Measurements from ENCODE around the gene ONECUT3. TPM values are rescaled to one million over a fixed set of nuclear protein-coding genes. Genes with fewer than 3 reads are reported as not detected.

Gene ONECUT3
- total RNA-seq, 3 donors from 2014 or later, result not detected

DNA sequence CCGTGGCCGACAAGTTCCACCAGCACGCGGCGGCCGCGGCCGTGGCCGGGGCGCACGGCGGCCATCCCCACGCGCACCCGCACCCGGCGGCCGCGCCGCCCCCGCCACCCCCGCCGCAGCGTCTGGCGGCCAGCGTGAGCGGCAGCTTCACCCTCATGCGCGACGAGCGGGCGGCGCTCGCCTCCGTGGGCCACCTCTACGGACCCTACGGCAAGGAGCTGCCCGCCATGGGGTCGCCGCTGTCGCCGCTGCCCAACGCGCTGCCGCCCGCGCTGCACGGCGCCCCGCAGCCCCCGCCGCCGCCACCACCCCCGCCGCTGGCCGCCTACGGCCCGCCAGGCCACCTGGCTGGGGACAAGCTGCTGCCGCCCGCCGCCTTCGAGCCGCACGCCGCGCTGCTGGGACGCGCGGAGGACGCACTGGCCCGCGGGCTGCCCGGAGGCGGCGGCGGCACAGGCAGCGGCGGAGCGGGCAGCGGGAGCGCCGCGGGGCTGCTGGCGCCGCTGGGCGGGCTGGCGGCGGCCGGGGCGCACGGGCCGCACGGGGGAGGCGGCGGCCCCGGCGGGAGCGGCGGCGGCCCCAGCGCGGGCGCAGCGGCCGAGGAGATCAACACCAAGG lies 821 bp downstream of the ONECUT3 start:
- Histone ChIP-seq H3K36me3 (no peaks in the 10 kb centered on the region), H3K27me3 (peaks cover 30 to 88% of the 10 kb centered on the region in 2 donors), H3K27ac (no peak overlapping the region), H3K9me3 (no peaks in the 10 kb centered on the region), H3K4me1 (peaks cover under 1 to 16% of the 10 kb centered on the region in 2 donors), H3K4me3 (no peak overlapping the region)
- no peak for TF ChIP-seq POLR2A (IDR thresholded peaks at IDR 0.05)
- DNase-seq (ENCODE audit: low spot score in 2 of 2), result no peak
- intact Hi-C loops (cut with DNase I; ENCODE audit: low total_unique reads), result loop anchor here (10.0 kb wide), 1 partner anchor 79 kb away; no protein-coding TSS in a partner anchor

DNA sequence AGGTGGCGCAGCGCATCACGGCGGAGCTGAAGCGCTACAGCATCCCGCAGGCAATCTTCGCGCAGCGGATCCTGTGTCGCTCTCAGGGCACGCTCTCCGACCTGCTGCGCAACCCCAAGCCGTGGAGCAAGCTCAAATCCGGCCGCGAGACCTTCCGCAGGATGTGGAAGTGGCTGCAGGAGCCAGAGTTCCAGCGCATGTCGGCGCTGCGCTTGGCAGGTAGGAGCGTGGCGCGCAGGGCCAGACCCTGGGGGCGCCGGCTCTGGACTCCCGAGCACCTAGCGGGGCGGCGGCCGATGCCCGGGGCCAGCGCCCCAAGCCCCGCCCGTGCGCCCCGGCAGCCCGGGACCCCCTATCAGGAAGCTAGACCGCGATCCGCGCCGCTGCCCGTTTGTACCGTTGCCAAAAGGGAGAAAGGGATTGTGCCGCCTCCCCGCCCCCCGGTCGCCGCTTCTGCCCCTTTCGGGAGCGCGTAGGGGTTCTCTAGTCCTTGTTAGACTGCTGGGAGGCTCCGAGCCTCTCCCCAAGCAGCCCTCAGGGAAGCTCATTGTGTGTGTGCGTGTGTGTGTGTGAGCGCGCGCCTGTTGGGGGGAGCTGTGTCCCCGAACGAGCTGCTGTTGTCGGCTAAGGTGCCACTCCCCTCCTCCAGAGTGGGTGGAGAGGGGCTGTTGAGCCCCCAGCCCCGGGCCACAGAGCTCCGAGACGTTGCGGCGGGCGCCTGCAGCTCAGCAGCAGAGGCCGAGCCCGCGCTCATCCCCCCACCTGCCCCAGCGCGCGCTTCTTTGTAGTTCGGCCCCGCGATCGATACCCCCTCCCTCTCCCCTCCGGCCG lies 1.5 kb downstream of the ONECUT3 start:
- intact Hi-C loops (cut with DNase I; ENCODE audit: low total_unique reads), result loop anchor here (10.0 kb wide), 1 partner anchor 80 kb away; no protein-coding TSS in a partner anchor
- peaks cover 23 to 88% of the 10 kb centered on the region in 2 donors for H3K27me3 ChIP-seq
- no peak overlapping the region for H3K27ac ChIP-seq
- no peaks in the 10 kb centered on the region for H3K9me3 ChIP-seq
- no peaks in the 10 kb centered on the region for H3K36me3 ChIP-seq
- TF ChIP-seq POLR2A (IDR thresholded peaks at IDR 0.05), result no peak
- TF ChIP-seq, protein P1, sequence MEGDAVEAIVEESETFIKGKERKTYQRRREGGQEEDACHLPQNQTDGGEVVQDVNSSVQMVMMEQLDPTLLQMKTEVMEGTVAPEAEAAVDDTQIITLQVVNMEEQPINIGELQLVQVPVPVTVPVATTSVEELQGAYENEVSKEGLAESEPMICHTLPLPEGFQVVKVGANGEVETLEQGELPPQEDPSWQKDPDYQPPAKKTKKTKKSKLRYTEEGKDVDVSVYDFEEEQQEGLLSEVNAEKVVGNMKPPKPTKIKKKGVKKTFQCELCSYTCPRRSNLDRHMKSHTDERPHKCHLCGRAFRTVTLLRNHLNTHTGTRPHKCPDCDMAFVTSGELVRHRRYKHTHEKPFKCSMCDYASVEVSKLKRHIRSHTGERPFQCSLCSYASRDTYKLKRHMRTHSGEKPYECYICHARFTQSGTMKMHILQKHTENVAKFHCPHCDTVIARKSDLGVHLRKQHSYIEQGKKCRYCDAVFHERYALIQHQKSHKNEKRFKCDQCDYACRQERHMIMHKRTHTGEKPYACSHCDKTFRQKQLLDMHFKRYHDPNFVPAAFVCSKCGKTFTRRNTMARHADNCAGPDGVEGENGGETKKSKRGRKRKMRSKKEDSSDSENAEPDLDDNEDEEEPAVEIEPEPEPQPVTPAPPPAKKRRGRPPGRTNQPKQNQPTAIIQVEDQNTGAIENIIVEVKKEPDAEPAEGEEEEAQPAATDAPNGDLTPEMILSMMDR (IDR thresholded peaks at IDR 0.05), result no peak
- no peak for TF ChIP-seq POLR2AphosphoS5 (IDR thresholded peaks at IDR 0.05)
- DNase-seq (ENCODE audit: low spot score in 2 of 2), result no peak
- no peak overlapping the region for H3K4me3 ChIP-seq
- peaks cover 0 to 10% of the 10 kb centered on the region in 2 donors for H3K4me1 ChIP-seq

DNA sequence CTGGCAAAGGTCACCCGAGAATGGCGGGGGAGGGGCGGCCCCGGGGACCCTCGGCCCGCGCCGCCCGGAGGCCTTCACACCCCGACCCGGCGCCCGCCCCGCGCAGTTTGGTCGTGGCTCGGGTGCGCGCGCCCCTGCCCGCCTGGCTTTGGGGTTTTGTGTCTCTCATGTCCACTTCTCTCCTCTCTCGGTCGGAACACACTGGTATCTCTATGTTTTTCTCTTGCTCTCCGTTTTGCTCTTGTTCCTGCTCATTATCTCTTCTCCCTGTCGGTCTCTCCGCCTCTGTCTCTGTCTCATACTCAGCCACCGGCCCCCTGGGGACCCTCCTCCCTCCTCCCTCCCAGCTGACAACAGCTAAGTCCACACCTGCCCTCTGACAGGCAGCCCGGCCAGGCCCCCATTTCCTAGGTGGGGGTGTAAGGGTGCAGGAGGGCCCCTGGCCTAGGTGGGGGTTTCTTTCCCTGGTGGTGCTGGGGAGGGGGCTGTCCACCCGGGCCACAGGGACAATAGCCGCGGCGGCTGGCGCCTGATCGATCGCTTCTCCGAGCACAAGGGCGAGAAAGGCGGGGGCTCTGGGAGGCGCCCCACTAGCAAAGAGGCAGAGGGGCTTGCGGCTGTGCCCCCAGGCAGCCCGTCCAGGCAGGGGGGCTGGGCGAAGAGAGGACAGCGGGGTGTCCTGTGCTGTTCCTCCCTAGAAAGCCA lies 2.3 kb downstream of the ONECUT3 start:
- Histone ChIP-seq H3K27ac (no peak overlapping the region), H3K4me1 (peaks cover 0 to 5% of the 10 kb centered on the region in 2 donors), H3K36me3 (no peaks in the 10 kb centered on the region), H3K9me3 (no peaks in the 10 kb centered on the region), H3K4me3 (no peak overlapping the region), H3K27me3 (peaks cover 17 to 88% of the 10 kb centered on the region in 2 donors)
- no peak for DNase-seq (ENCODE audit: low spot score in 2 of 2)
- TF ChIP-seq, protein P1 (IDR thresholded peaks at IDR 0.05), result no peak
- TF ChIP-seq POLR2AphosphoS5 (IDR thresholded peaks at IDR 0.05) (no peak), POLR2A (IDR thresholded peaks at IDR 0.05) (no peak)
- intact Hi-C loops (cut with DNase I; ENCODE audit: low total_unique reads), result loop anchor here (10.0 kb wide), 1 partner anchor 81 kb away; no protein-coding TSS in a partner anchor

DNA sequence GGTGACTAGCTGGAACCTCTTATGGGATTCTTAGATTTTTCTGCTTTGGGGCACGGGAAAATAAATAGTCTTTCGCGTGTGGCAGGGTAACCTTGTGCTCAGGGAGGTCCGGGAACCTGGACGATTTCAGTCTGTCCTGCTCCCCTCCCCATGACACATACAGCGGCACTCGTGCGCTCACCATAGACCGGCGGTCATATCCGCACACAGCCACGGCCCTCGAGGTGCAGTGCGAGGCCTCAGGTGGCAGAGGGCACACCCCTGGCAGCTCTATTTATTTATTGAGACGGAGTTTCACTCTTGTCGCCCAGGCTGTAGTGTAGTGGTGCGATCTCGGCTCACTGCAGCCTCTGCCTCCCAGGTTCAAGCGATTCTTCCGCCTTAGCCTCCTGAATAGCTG lies 3.0 kb downstream of the ONECUT3 start:
- TF ChIP-seq, protein P1 (IDR thresholded peaks at IDR 0.05), result no peak
- no peak for TF ChIP-seq POLR2A (IDR thresholded peaks at IDR 0.05)
- no peak for TF ChIP-seq POLR2AphosphoS5 (IDR thresholded peaks at IDR 0.05)
- Histone ChIP-seq H3K4me3 (no peak overlapping the region), H3K27ac (no peak overlapping the region), H3K36me3 (no peaks in the 10 kb centered on the region), H3K4me1 (peaks cover 0 to 5% of the 10 kb centered on the region in 2 donors), H3K27me3 (peaks cover 17 to 87% of the 10 kb centered on the region in 2 donors), H3K9me3 (no peaks in the 10 kb centered on the region)
- no peak for DNase-seq (ENCODE audit: low spot score in 2 of 2)
- intact Hi-C loops (cut with DNase I; ENCODE audit: low total_unique reads), result loop anchor here (10.0 kb wide), 1 partner anchor 81 kb away; no protein-coding TSS in a partner anchor

DNA sequence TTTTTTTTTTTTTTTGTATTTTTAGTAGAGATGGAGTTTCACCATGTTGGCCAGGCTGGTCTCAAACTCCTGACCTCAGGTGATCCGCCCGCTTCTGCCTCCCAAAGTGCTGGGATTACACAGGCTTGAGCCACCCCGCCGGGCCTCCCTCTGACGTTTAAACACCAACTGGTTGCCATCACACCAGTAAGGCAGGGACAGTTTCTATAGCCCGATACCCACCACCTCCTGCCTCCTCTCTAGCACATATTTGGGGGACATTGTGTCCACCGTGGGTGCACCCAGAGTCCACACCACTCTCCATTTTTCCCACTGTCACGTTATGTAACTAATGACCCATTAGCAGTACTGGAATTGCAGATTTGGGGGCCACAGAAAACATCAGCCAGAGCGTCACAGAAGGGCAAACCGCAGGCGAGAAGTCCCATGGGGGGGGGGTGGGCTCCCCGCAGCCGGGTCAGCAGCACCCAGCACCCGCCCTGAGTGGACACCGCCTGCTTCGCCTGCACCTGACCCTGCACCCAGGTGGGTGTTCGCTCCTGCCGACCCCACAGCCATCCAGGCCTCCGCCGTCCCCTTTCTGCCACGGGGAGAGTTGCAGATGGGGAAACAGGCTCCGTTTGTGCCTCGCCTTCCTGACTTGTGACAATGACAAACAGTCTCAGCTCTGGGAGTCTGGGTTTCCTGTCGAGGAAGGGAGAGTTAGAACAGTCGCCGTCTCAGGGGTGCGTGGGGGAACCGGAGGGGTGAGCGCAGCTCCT lies 3.6 kb downstream of the ONECUT3 start:
- H3K36me3 ChIP-seq, result no peaks in the 10 kb centered on the region
- H3K9me3 ChIP-seq, result no peaks in the 10 kb centered on the region
- intact Hi-C loops (cut with DNase I; ENCODE audit: low total_unique reads), result loop anchor here (10.0 kb wide), 1 partner anchor 82 kb away; no protein-coding TSS in a partner anchor
- TF ChIP-seq POLR2A (IDR thresholded peaks at IDR 0.05) (no peak), POLR2AphosphoS5 (IDR thresholded peaks at IDR 0.05) (no peak)
- TF ChIP-seq, protein P1 (IDR thresholded peaks at IDR 0.05), result no peak
- H3K27ac ChIP-seq, result no peak overlapping the region
- H3K4me1 ChIP-seq, result peaks cover 0 to 5% of the 10 kb centered on the region in 2 donors
- no peak overlapping the region for H3K4me3 ChIP-seq
- DNase-seq (ENCODE audit: low spot score in 2 of 2), result no peak
- peaks cover 18 to 87% of the 10 kb centered on the region in 2 donors for H3K27me3 ChIP-seq

Data from breast epithelium (tissue), 4 donors.